CD4-positive, CD25-positive, alpha-beta regulatory T cell (primary cell): Measurements from ENCODE around the gene CCR3. TPM values are rescaled to one million over a fixed set of nuclear protein-coding genes. Genes with fewer than 3 reads are reported as not detected.

Source experiments
- ATAC-seq, 2 donors: fragments of 150-1000 bp; cut with Tn5 transposase; one replicate each; pipeline ENCODE4 v1.10.0; 2021; ENCODE audit warnings: low read depth in 2 of 2, moderate number of reproducible peaks in 2 of 2, moderate library complexity in 1 of 2
- DNase-seq, 3 donors: peaks; one replicate each; pipeline versions ENCODE4 v3.0.0 to v3.0.0-alpha.2; 2012 to 2022; ENCODE audit warnings: mixed read lengths in 1 of 3
- H3K27ac ChIP-seq: one replicate; pipeline ENCODE4 v1.7.0; 2013; ENCODE audit warnings: mild to moderate bottlenecking, low read length; ENCODE audit not compliant: insufficient read depth, poor library complexity, severe bottlenecking
- H3K27me3 ChIP-seq: one replicate; pipeline ENCODE4 v1.7.0; 2013; ENCODE audit warnings: low read length; ENCODE audit not compliant: control insufficient read depth, insufficient read depth
- H3K36me3 ChIP-seq: one replicate; pipeline ENCODE4 v1.7.0; 2013; ENCODE audit warnings: mild to moderate bottlenecking, low read length, moderate library complexity; ENCODE audit not compliant: control insufficient read depth, insufficient read depth
- H3K4me1 ChIP-seq: 2 replicates; pipeline ENCODE4 v1.7.0; 2013; ENCODE audit warnings: mild to moderate bottlenecking, low read length; ENCODE audit not compliant: insufficient read depth, control insufficient read depth, poor library complexity, severe bottlenecking
- H3K4me3 ChIP-seq: one replicate; pipeline ENCODE4 v1.7.0; 2013; ENCODE audit warnings: low read depth, mild to moderate bottlenecking, low read length, moderate library complexity
- H3K9me3 ChIP-seq, 2 experiments: 1 replicate in 1 of 2; 2 replicates in 1 of 2; pipeline ENCODE4 v1.7.0; 2013; ENCODE audit warnings: low read length in 2 of 2, mild to moderate bottlenecking in 1 of 2, moderate library complexity in 1 of 2; ENCODE audit not compliant: control insufficient read depth in 2 of 2
- H3K27ac Mint-ChIP-seq, 3 donors: one replicate each; pipeline ENCODE4 v1.8.0; 2020 to 2022; ENCODE audit warnings: mild to moderate bottlenecking in 3 of 3, mixed read lengths in 3 of 3, moderate library complexity in 2 of 3
- H3K27me3 Mint-ChIP-seq: one replicate; pipeline ENCODE4 v1.8.0; 2022; ENCODE audit warnings: mild to moderate bottlenecking, mixed read lengths
- H3K36me3 Mint-ChIP-seq: one replicate; pipeline ENCODE4 v1.8.0; 2020; ENCODE audit warnings: mixed read lengths
- H3K4me1 Mint-ChIP-seq, 4 donors: one replicate each; pipeline ENCODE4 v1.8.0; 2020 to 2022; ENCODE audit warnings: mixed read lengths in 4 of 4, mild to moderate bottlenecking in 1 of 4
- H3K4me3 Mint-ChIP-seq, 4 donors: one replicate each; pipeline ENCODE4 v1.8.0; 2020 to 2022; ENCODE audit warnings: mild to moderate bottlenecking in 4 of 4, mixed read lengths in 4 of 4, moderate library complexity in 3 of 4
- H3K9me3 Mint-ChIP-seq, 7 donors: one replicate each; pipeline ENCODE4 v1.8.0; 2020 to 2022; ENCODE audit warnings: mixed read lengths in 7 of 7, mild to moderate bottlenecking in 3 of 7, moderate library complexity in 2 of 7
- polyA plus RNA-seq, 4 donors: library from polyadenylated mRNA; unstranded; fragments of 300-500 nt; fragmentation: Illumina TruSeq; gene quantifications; one replicate each; pipeline ENCODE4 v1.2.3, GENCODE V29; 2021
- total RNA-seq: library from RNA; stranded (reverse); gene quantifications from one replicate; pipeline ENCODE4 v1.2.3, GENCODE V29; 2022

Gene CCR3
- total and polyA plus RNA-seq, 5 donors from 2014 or later: 6.0 to 43.9 (median 14.7) TPM

GRCh38 chr3:46238386-46238785 is 3.9 kb upstream of the CCR3 start:
- Mint-ChIP-seq H3K27me3 (peaks cover 4% of the 10 kb centered on the region), H3K9me3 (peaks cover 0 to 2% (median 0%) of the 10 kb centered on the region in 7 donors), H3K36me3 (no peaks in the 10 kb centered on the region), H3K27ac (peak overlapping the region in 1 of 3 donors; percentile 12), H3K4me3 (no peak overlapping the region), H3K4me1 (peaks cover 5 to 18% (median 13%) of the 10 kb centered on the region in 4 donors)
- H3K9me3 ChIP-seq: no peaks in the 10 kb centered on the region
- no peak for ATAC-seq
- H3K4me3 ChIP-seq: no peak overlapping the region
- H3K27me3 ChIP-seq: no peaks in the 10 kb centered on the region
- H3K27ac ChIP-seq: no peak overlapping the region
- H3K4me1 ChIP-seq: peaks cover 15% of the 10 kb centered on the region
- no peaks in the 10 kb centered on the region for H3K36me3 ChIP-seq
- DNase-seq: no peak

GRCh38 chr3:46239301-46239938 is 2.8 kb upstream of the CCR3 start:
- Histone ChIP-seq H3K27me3 (no peaks in the 10 kb centered on the region), H3K36me3 (no peaks in the 10 kb centered on the region), H3K4me1 (peaks cover 15% of the 10 kb centered on the region), H3K4me3 (no peak overlapping the region), H3K27ac (no peak overlapping the region), H3K9me3 (no peaks in the 10 kb centered on the region)
- DNase-seq (no peak), ATAC-seq (no peak)
- H3K27me3 Mint-ChIP-seq: peaks cover 4% of the 10 kb centered on the region
- no peak overlapping the region for H3K4me3 Mint-ChIP-seq
- H3K27ac Mint-ChIP-seq: no peak overlapping the region
- H3K36me3 Mint-ChIP-seq: no peaks in the 10 kb centered on the region
- peaks cover 0 to 2% (median 0%) of the 10 kb centered on the region in 7 donors for H3K9me3 Mint-ChIP-seq
- H3K4me1 Mint-ChIP-seq: peaks cover 5 to 23% (median 18%) of the 10 kb centered on the region in 4 donors

GRCh38 chr3:46239952-46240351 is 2.3 kb upstream of the CCR3 start:
- Mint-ChIP-seq H3K36me3 (no peaks in the 10 kb centered on the region), H3K4me3 (no peak overlapping the region), H3K27me3 (peaks cover 4% of the 10 kb centered on the region), H3K9me3 (peaks cover 0 to 2% (median 0%) of the 10 kb centered on the region in 7 donors), H3K27ac (no peak overlapping the region), H3K4me1 (peaks cover 5 to 25% (median 18%) of the 10 kb centered on the region in 4 donors)
- Histone ChIP-seq H3K9me3 (no peaks in the 10 kb centered on the region), H3K27me3 (no peaks in the 10 kb centered on the region), H3K27ac (no peak overlapping the region), H3K4me1 (peaks cover 15% of the 10 kb centered on the region), H3K4me3 (no peak overlapping the region), H3K36me3 (no peaks in the 10 kb centered on the region)
- DNase-seq (no peak), ATAC-seq (no peak)

- H3K27ac Mint-ChIP-seq: no peak overlapping the region
- H3K36me3 Mint-ChIP-seq: no peaks in the 10 kb centered on the region
- ATAC-seq (no peak), DNase-seq (no peak)
- Histone ChIP-seq H3K27me3 (no peaks in the 10 kb centered on the region), H3K4me1 (peaks cover 15% of the 10 kb centered on the region), H3K4me3 (peak overlapping the region; percentile 27), H3K36me3 (no peaks in the 10 kb centered on the region), H3K27ac (no peak overlapping the region), H3K9me3 (no peaks in the 10 kb centered on the region)
- peaks cover 0 to 2% (median 0%) of the 10 kb centered on the region in 7 donors for H3K9me3 Mint-ChIP-seq
- peaks cover 4% of the 10 kb centered on the region for H3K27me3 Mint-ChIP-seq
- H3K4me3 Mint-ChIP-seq: peak overlapping the region in 3 of 4 donors; percentile 11 to 68 (median 60)
- peaks cover 5 to 25% (median 18%) of the 10 kb centered on the region in 4 donors for H3K4me1 Mint-ChIP-seq
Observed at GRCh38 chr3:46243560-46243959, 1.3 kb downstream of the CCR3 start.

- ATAC-seq: no peak
- peaks cover 0 to 2% (median 0%) of the 10 kb centered on the region in 7 donors for H3K9me3 Mint-ChIP-seq
- Histone ChIP-seq H3K36me3 (no peaks in the 10 kb centered on the region), H3K27ac (no peak overlapping the region), H3K27me3 (no peaks in the 10 kb centered on the region), H3K9me3 (no peaks in the 10 kb centered on the region), H3K4me3 (no peak overlapping the region), H3K4me1 (peaks cover 15% of the 10 kb centered on the region)
- peaks cover 4% of the 10 kb centered on the region for H3K27me3 Mint-ChIP-seq
- peaks cover 5 to 25% (median 18%) of the 10 kb centered on the region in 4 donors for H3K4me1 Mint-ChIP-seq
- no peak overlapping the region for H3K27ac Mint-ChIP-seq
- no peak for DNase-seq
- H3K4me3 Mint-ChIP-seq: no peak overlapping the region
- no peaks in the 10 kb centered on the region for H3K36me3 Mint-ChIP-seq
Observed at GRCh38 chr3:46245146-46245545, 2.9 kb downstream of the CCR3 start.

- no peaks in the 10 kb centered on the region for H3K27me3 ChIP-seq
- DNase-seq: no peak
- H3K27ac Mint-ChIP-seq: no peak overlapping the region
- ATAC-seq: no peak
- no peaks in the 10 kb centered on the region for H3K27me3 Mint-ChIP-seq
- H3K4me1 Mint-ChIP-seq: peaks cover 0 to 4% (median 0%) of the 10 kb centered on the region in 4 donors
- no peak overlapping the region for H3K27ac ChIP-seq
- no peak overlapping the region for H3K4me3 Mint-ChIP-seq
- no peaks in the 10 kb centered on the region for H3K4me1 ChIP-seq
- H3K4me3 ChIP-seq: no peak overlapping the region
- no peaks in the 10 kb centered on the region for H3K36me3 ChIP-seq
- peaks cover 0 to 5% (median 0%) of the 10 kb centered on the region in 7 donors for H3K9me3 Mint-ChIP-seq
- H3K36me3 Mint-ChIP-seq: no peaks in the 10 kb centered on the region
- H3K9me3 ChIP-seq: no peaks in the 10 kb centered on the region
Observed at GRCh38 chr3:46252980-46253379, 10.7 kb downstream of the CCR3 start.

GRCh38 chr3:46258525-46258924 is 16.3 kb downstream of the CCR3 start:
- peaks cover 13% of the 10 kb centered on the region for H3K4me1 ChIP-seq
- no peak for DNase-seq
- H3K27me3 ChIP-seq: no peaks in the 10 kb centered on the region
- no peaks in the 10 kb centered on the region for H3K36me3 ChIP-seq
- peaks cover 0 to 10% (median 6%) of the 10 kb centered on the region in 7 donors for H3K9me3 Mint-ChIP-seq
- H3K4me3 ChIP-seq: no peak overlapping the region
- H3K4me3 Mint-ChIP-seq: no peak overlapping the region
- H3K9me3 ChIP-seq: peaks cover 0 to 2% of the 10 kb centered on the region in 2 experiments
- no peak overlapping the region for H3K27ac Mint-ChIP-seq
- no peak overlapping the region for H3K27ac ChIP-seq
- ATAC-seq: no peak
- H3K36me3 Mint-ChIP-seq: no peaks in the 10 kb centered on the region
- peaks cover 5 to 18% (median 15%) of the 10 kb centered on the region in 4 donors for H3K4me1 Mint-ChIP-seq
- H3K27me3 Mint-ChIP-seq: no peaks in the 10 kb centered on the region
